AG04450 (cell line): Measurements from ENCODE around the gene CA5A. TPM values are rescaled to one million over a fixed set of nuclear protein-coding genes. Genes with fewer than 3 reads are reported as not detected.

Experiments
- CTCF ChIA-PET: fragments of 300-600, 350-600 bp; formaldehyde crosslinking; extraction: SDS; loops from one replicate; lab custom pipeline; 2022; ENCODE audit warnings: antibody characterized with exemption, inconsistent platforms; lab: Charles Lee
- POLR2A ChIA-PET: fragments of 350-600 bp; formaldehyde crosslinking; extraction: SDS; loops from one replicate; lab custom pipeline; 2021; ENCODE audit warnings: antibody characterized with exemption, inconsistent platforms; lab: Yijun Ruan, JAX
- DNase-seq: peaks from one replicate; pipeline ENCODE4 v3.0.0-alpha.2; 2011; ENCODE audit warnings: low read depth, low spot score
- H3K27ac ChIP-seq: one replicate; pipeline ENCODE4 v1.5.1; 2012; ENCODE audit warnings: low read depth, low read length, control low read depth
- H3K27me3 ChIP-seq: one replicate; pipeline ENCODE4 v1.6.0; 2012; ENCODE audit warnings: low read length; ENCODE audit not compliant: control insufficient read depth, insufficient read depth
- H3K4me3 ChIP-seq: 2 replicates; pipeline ENCODE4 v1.5.1; 2011; ENCODE audit warnings: mild to moderate bottlenecking, low read depth, low read length, control low read depth
- H3K9me3 ChIP-seq: 2 replicates; pipeline ENCODE4 v1.5.1; 2012; ENCODE audit warnings: low read length; ENCODE audit not compliant: control insufficient read depth, insufficient read depth
- CTCF ChIP-seq: IDR thresholded peaks from 2 replicates; pipeline ENCODE4 v1.5.1; 2011; ENCODE audit warnings: low read depth, low read length, control low read depth, inconsistent platforms
- polyA plus RNA-seq: library from polyadenylated mRNA; depleted of rRNA; stranded (reverse); fragments of >200 nt; gene quantifications from 2 replicates; pipeline ENCODE4 v1.2.3, GENCODE V29; 2011

The CA5A gene
- polyA plus RNA-seq, 1 experiment: not detected

GRCh38 chr16:87927195-87927562 is 9.2 kb downstream of the CA5A start:
- 0 out of 2 replicates have a peak, but pooled peaks have one; percentile 15 for TF ChIP-seq CTCF
- peaks cover 37% of the 10 kb centered on the region for H3K27me3 ChIP-seq
- no peak for DNase-seq
- ChIA-PET POLR2A (no interaction called here), CTCF (interaction anchor here (1.1 kb wide), 1 partner anchor 12 kb away, joined by 3 read pairs; no protein-coding TSS in a partner anchor)
- H3K27ac ChIP-seq: no peak overlapping the region
- no peak overlapping the region for H3K4me3 ChIP-seq
- no peaks in the 10 kb centered on the region for H3K9me3 ChIP-seq

GRCh38 chr16:87926246-87927194 is 9.8 kb downstream of the CA5A start:
- Histone ChIP-seq H3K27me3 (peaks cover 39% of the 10 kb centered on the region), H3K9me3 (no peaks in the 10 kb centered on the region), H3K27ac (no peak overlapping the region), H3K4me3 (no peak overlapping the region)
- DNase-seq: no peak
- ChIA-PET CTCF (no interaction called here), POLR2A (no interaction called here)
- no peak for TF ChIP-seq CTCF

DNA sequence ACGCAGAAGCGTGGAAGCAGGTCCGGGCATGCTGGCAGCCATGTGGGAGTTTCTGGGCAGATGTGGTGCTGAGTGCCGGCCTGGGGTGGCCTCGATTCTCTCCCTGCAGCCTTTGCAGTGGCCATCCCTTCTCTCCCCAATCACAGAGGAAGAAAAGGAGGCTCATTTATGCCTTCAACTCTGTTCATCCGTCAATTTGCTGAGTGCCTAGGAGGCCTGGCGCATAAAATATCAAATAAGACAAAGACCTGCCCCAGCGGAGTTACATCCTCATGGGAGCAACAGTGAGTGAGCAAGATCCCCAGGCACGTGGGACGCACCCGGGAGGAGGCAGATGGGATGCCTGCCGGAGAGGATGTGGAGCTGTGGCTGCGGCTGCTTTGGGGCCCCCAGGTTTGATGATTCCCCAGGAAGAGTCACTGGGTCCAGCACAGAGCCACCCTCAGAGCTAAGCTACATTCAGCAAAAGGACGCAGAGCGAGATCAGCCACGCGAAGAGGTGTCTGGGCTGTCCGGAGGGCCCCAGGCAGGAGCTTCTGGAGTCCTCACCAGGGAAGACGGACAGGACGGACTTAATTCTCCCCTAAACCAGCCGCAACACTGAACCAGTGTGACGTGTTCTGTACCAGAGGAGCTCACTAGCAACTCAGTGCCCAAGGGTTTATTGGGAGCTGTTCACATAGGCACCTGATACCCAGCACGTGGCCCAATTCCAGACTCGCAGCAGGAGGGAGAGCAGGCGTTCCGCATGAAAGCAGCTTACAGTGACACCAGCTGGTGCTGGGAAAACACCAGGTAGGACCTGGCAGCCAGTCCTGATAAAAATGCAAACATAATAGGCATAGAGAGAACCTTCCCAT is 11.3 kb downstream of the CA5A start:
- ChIA-PET CTCF (no interaction called here), POLR2A (no interaction called here)
- Histone ChIP-seq H3K27ac (no peak overlapping the region), H3K4me3 (no peak overlapping the region), H3K27me3 (peaks cover 41% of the 10 kb centered on the region), H3K9me3 (no peaks in the 10 kb centered on the region)
- no peak for DNase-seq
- TF ChIP-seq CTCF: no peak

- H3K27me3 ChIP-seq: peaks cover 48% of the 10 kb centered on the region
- ChIA-PET CTCF (no interaction called here), POLR2A (no interaction called here)
- DNase-seq: no peak
- no peaks in the 10 kb centered on the region for H3K9me3 ChIP-seq
- no peak for TF ChIP-seq CTCF
- H3K4me3 ChIP-seq: no peak overlapping the region
- no peak overlapping the region for H3K27ac ChIP-seq
These were observed 12.1 kb downstream of the CA5A start for GRCh38 chr16:87924041-87924810.
